Keratinocyte (primary cell): ENCODE measurements around the gene ZNF782. TPM values are rescaled to one million over a fixed set of nuclear protein-coding genes. Genes with fewer than 3 reads are reported as not detected.
"Not testable (repeated sequence)": the region's sequence is repeated elsewhere in the genome, so short reads cannot be mapped to it uniquely, and the experiment has no call there.

Source experiments
- DNase-seq: peaks from one replicate; pipeline ENCODE4 v3.0.0-alpha.2; 2011; ENCODE audit warnings: low read depth, missing footprints, low spot score
- FAIRE-seq: peaks from 2 replicates; lab custom pipeline; 2011; peaks lifted over from hg19 to GRCh38; lab: Jason Lieb, UNC
- H2AFZ ChIP-seq: 2 replicates; pipeline ENCODE4 v1.6.0; 2012; ENCODE audit warnings: low read length, control low read depth, inconsistent platforms; ENCODE audit not compliant: control insufficient read depth
- H3K27ac ChIP-seq: 2 replicates; pipeline ENCODE4 v1.5.1; 2011; ENCODE audit warnings: low read length; ENCODE audit not compliant: control insufficient read depth, insufficient read depth
- H3K27me3 ChIP-seq: 3 replicates; pipeline ENCODE4 v1.6.0; 2011; ENCODE audit warnings: low read length; ENCODE audit not compliant: control insufficient read depth, insufficient read depth; ENCODE audit errors: extremely low read depth
- H3K36me3 ChIP-seq, 2 experiments: 2 replicates in 1 of 2; 3 replicates in 1 of 2; pipeline ENCODE4 v1.5.1; 2011; ENCODE audit warnings: low read length in 2 of 2, mild to moderate bottlenecking in 1 of 2; ENCODE audit not compliant: control insufficient read depth in 2 of 2, insufficient read depth in 2 of 2; ENCODE audit errors: extremely low read depth in 1 of 2
- H3K4me1 ChIP-seq: 3 replicates; pipeline ENCODE4 v1.5.1; 2011; ENCODE audit warnings: low read length; ENCODE audit not compliant: control insufficient read depth, insufficient read depth; ENCODE audit errors: extremely low read depth
- H3K4me2 ChIP-seq: 3 replicates; pipeline ENCODE4 v1.6.0; 2011; ENCODE audit warnings: low read depth, low read length; ENCODE audit not compliant: control insufficient read depth, insufficient read depth; ENCODE audit errors: extremely low read depth
- H3K4me3 ChIP-seq, 3 experiments: fragments of 200-600 bp in 1 of 3; sonication (generic) in 1 of 3; 2 replicates in 2 of 3; 3 replicates in 1 of 3; pipeline ENCODE4 v1.5.1; 2011 to 2016; ENCODE audit warnings: low read length in 3 of 3, mild to moderate bottlenecking in 3 of 3, control low read depth in 2 of 3, inconsistent platforms in 1 of 3, low read depth in 1 of 3, mixed read lengths in 1 of 3, mixed run types in 1 of 3, moderate library complexity in 1 of 3; ENCODE audit not compliant: control insufficient read depth in 2 of 3, insufficient read depth in 2 of 3; ENCODE audit errors: extremely low read depth in 1 of 3
- H3K79me2 ChIP-seq: 2 replicates; pipeline ENCODE4 v1.6.0; 2012; ENCODE audit warnings: low read length; ENCODE audit not compliant: control insufficient read depth, insufficient read depth
- H3K9ac ChIP-seq: 3 replicates; pipeline ENCODE4 v1.6.0; 2011; ENCODE audit warnings: low read length; ENCODE audit not compliant: control insufficient read depth, insufficient read depth; ENCODE audit errors: extremely low read depth
- H3K9me1 ChIP-seq: 3 replicates; pipeline ENCODE4 v1.6.0; 2011; ENCODE audit warnings: low read length; ENCODE audit not compliant: control insufficient read depth, insufficient read depth; ENCODE audit errors: extremely low read depth
- H3K9me3 ChIP-seq: 2 replicates; pipeline ENCODE4 v1.5.1; 2012; ENCODE audit warnings: low read depth, low read length; ENCODE audit not compliant: control insufficient read depth
- H4K20me1 ChIP-seq: 3 replicates; pipeline ENCODE4 v1.6.0; 2011; ENCODE audit warnings: low read length; ENCODE audit not compliant: control insufficient read depth, insufficient read depth; ENCODE audit errors: extremely low read depth
- EZH2 ChIP-seq: IDR thresholded peaks from one replicate; pipeline ENCODE4 v1.6.1; 2012; ENCODE audit warnings: inconsistent platforms, mild to moderate bottlenecking, low read length, moderate library complexity
- dilution Hi-C: fragments of 300-500 bp; cut with MboI; formaldehyde crosslinking; loops from one replicate; pipeline ENCODE4 v1.7.0; 2020; ENCODE audit warnings: low sequenced_read_pairs; ENCODE audit not compliant: extremely low pct_ligation_motif_present
- polyA plus RNA-seq, 5 experiments: library from polyadenylated mRNA; depleted of rRNA in 3 of 5; stranded (reverse) in 3 of 5; stranded (forward) in 1 of 5; unstranded in 1 of 5; fragments of >200 nt; gene quantifications; 1 replicate in 1 of 5; 2 replicates in 3 of 5; 3 replicates in 1 of 5; pipeline versions ENCODE4 v1.2.1 to v1.2.3, GENCODE V29; 2011 to 2012; ENCODE audit warnings: missing spikeins in 2 of 5, low read depth in 1 of 5, low replicate concordance in 1 of 5
- TF ChIP-seq, protein P1 (sequence below), 3 experiments: IDR thresholded peaks in 1 of 3; conservative IDR thresholded peaks in 1 of 3; optimal IDR thresholded peaks in 1 of 3; 2 replicates in 2 of 3; 3 replicates in 1 of 3; pipeline versions ENCODE3 to v1.5.1; 2011; ENCODE audit warnings: low read length in 3 of 3, mild to moderate bottlenecking in 3 of 3, moderate library complexity in 2 of 3, control low read depth in 1 of 3, inconsistent platforms in 1 of 3; ENCODE audit not compliant: insufficient read depth in 2 of 3; ENCODE audit errors: extremely low read depth in 1 of 3

Gene ZNF782
- polyA plus RNA-seq, 1 donor (not counting 4 experiments of a cell fraction or from before 2014, with no cell fraction given): 2.0 TPM

- DNase-seq (no peak), FAIRE-seq (no peak)
- no peaks in the 10 kb centered on the region for H3K27me3 ChIP-seq
- no peak overlapping the region for H3K27ac ChIP-seq
- no peak overlapping the region for H2AFZ ChIP-seq
- dilution Hi-C loops: no loop called here
- no peaks in the 10 kb centered on the region for H3K9me1 ChIP-seq
- H3K79me2 ChIP-seq: no peaks in the 10 kb centered on the region
- H4K20me1 ChIP-seq: no peaks in the 10 kb centered on the region
- H3K4me2 ChIP-seq: no peak overlapping the region
- no peak for TF ChIP-seq EZH2
- TF ChIP-seq, protein P1, sequence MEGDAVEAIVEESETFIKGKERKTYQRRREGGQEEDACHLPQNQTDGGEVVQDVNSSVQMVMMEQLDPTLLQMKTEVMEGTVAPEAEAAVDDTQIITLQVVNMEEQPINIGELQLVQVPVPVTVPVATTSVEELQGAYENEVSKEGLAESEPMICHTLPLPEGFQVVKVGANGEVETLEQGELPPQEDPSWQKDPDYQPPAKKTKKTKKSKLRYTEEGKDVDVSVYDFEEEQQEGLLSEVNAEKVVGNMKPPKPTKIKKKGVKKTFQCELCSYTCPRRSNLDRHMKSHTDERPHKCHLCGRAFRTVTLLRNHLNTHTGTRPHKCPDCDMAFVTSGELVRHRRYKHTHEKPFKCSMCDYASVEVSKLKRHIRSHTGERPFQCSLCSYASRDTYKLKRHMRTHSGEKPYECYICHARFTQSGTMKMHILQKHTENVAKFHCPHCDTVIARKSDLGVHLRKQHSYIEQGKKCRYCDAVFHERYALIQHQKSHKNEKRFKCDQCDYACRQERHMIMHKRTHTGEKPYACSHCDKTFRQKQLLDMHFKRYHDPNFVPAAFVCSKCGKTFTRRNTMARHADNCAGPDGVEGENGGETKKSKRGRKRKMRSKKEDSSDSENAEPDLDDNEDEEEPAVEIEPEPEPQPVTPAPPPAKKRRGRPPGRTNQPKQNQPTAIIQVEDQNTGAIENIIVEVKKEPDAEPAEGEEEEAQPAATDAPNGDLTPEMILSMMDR (optimal IDR thresholded peaks at IDR 0.05 in 1 of 3, IDR thresholded peaks at IDR 0.05 in 1 of 3, conservative IDR thresholded peaks at IDR 0.05 in 1 of 3; ENCODE audit: extremely low read depth in 1 of 3, insufficient read depth in 2 of 3, low read length in 3 of 3): no peak
- H3K4me3 ChIP-seq: no peak overlapping the region
- H3K9me3 ChIP-seq: peaks cover 20% of the 10 kb centered on the region
- no peaks in the 10 kb centered on the region for H3K4me1 ChIP-seq
- no peak overlapping the region for H3K9ac ChIP-seq
- H3K36me3 ChIP-seq: peaks cover 0 to 5% of the 10 kb centered on the region in 2 experiments
Observed at GRCh38 chr9:96817973-96818372, 36.3 kb downstream of the ZNF782 start.

- H3K9me3 ChIP-seq: peaks cover 20% of the 10 kb centered on the region
- no peak overlapping the region for H3K4me3 ChIP-seq
Observed at GRCh38 chr9:96813607-96814006, 40.7 kb downstream of the ZNF782 start.

DNA sequence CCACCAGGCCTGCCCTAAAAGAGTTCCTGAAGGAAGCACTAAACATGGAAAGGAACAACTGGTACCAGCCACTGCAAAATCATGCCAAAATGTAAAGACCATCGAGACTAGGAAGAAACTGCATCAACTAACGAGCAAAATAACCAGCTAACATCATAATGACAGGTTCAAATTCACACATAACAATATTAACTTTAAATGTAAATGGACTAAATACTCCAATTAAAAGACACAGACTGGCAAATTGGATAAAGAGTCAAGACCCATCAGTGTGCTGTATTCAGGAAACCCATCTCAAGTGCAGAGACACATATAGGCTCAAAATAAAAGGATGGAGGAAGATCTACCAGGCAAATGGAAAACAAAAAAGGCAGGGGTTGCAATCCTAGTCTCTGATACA lies 55.4 kb downstream of the ZNF782 start:
- dilution Hi-C loops, H4K20me1 ChIP-seq, DNase-seq, H2AFZ ChIP-seq, H3K79me2 ChIP-seq, H3K9ac ChIP-seq, FAIRE-seq, H3K4me3 ChIP-seq, H3K27ac ChIP-seq, H3K9me1 ChIP-seq, H3K27me3 ChIP-seq, H3K4me2 ChIP-seq, H3K36me3 ChIP-seq, H3K4me1 ChIP-seq: not testable (repeated sequence)
- H3K9me3 ChIP-seq: peaks cover 19% of the 10 kb centered on the region

More at GRCh38 chr9:96813607-96814006, 40.7 kb downstream of the ZNF782 start:
- H4K20me1 ChIP-seq: no peaks in the 10 kb centered on the region
- H3K27me3 ChIP-seq: no peaks in the 10 kb centered on the region
- TF ChIP-seq EZH2: no peak
- TF ChIP-seq, protein P1 (optimal IDR thresholded peaks at IDR 0.05 in 1 of 3, IDR thresholded peaks at IDR 0.05 in 1 of 3, conservative IDR thresholded peaks at IDR 0.05 in 1 of 3; ENCODE audit: extremely low read depth in 1 of 3, insufficient read depth in 2 of 3, low read length in 3 of 3): no peak
- H3K36me3 ChIP-seq: peaks cover 0 to 2% of the 10 kb centered on the region in 2 experiments
- no peak overlapping the region for H3K27ac ChIP-seq
- no peaks in the 10 kb centered on the region for H3K9me1 ChIP-seq
- no peak for DNase-seq
- no peak for FAIRE-seq
- H3K4me2 ChIP-seq: no peak overlapping the region
- no peaks in the 10 kb centered on the region for H3K79me2 ChIP-seq
- H2AFZ ChIP-seq: no peak overlapping the region
- no peak overlapping the region for H3K9ac ChIP-seq
- dilution Hi-C loops: no loop called here
- H3K4me1 ChIP-seq: no peaks in the 10 kb centered on the region
